Left lung (tissue), 10 donors: ENCODE measurements around the gene LY86. TPM values are rescaled to one million over a fixed set of nuclear protein-coding genes. Genes with fewer than 3 reads are reported as not detected.
"Not testable (repeated sequence)": the region's sequence is repeated elsewhere in the genome, so short reads cannot be mapped to it uniquely, and the experiment has no call there.

Experiments used
- ATAC-seq: fragments of 200-7000 bp; cut with Tn5 transposase; one replicate; pipeline ENCODE4 v1.9.1; 2020; ENCODE audit warnings: moderate library complexity
- DNase-seq, 4 donors: peaks; one replicate each; pipeline ENCODE4 v3.0.0-alpha.2; 2013 to 2020
- H3K27ac ChIP-seq, 2 donors: fragments of 200-600 bp; sonication (generic) in 1 of 2; one replicate each; pipeline versions ENCODE4 v1.5.0 to v1.8.0; 2020 to 2021
- H3K27me3 ChIP-seq, 2 donors: fragments of 200-600 bp; sonication (generic) in 1 of 2; one replicate each; pipeline versions ENCODE4 v1.5.0 to v1.8.0; 2020 to 2021
- H3K36me3 ChIP-seq, 2 donors: fragments of 200-600 bp; sonication (generic) in 1 of 2; one replicate each; pipeline versions ENCODE4 v1.5.0 to v1.8.0; 2020 to 2021
- H3K4me1 ChIP-seq, 2 donors: fragments of 200-600 bp; one replicate each; pipeline ENCODE4 v1.8.0; 2021
- H3K4me3 ChIP-seq, 2 donors: fragments of 200-600 bp; sonication (generic) in 1 of 2; one replicate each; pipeline versions ENCODE4 v1.5.0 to v1.8.0; 2020 to 2021; ENCODE audit warnings: mild to moderate bottlenecking in 1 of 2
- H3K9me3 ChIP-seq, 2 donors: fragments of 200-600 bp; sonication (generic) in 1 of 2; one replicate each; pipeline versions ENCODE4 v1.5.0 to v1.8.0; 2020 to 2021
- intact Hi-C, 2 donors: fragments of 100-400 bp; cut with DNase I; formaldehyde crosslinking; loops; one replicate each; pipeline versions ENCODE4 v1.11.2 to v1.14.2; 2022
- polyA plus RNA-seq, 6 donors: library from polyadenylated mRNA; unstranded; fragments of 120-200 nt; gene quantifications; one replicate each; pipeline ENCODE4 v1.2.1, GENCODE V29; 2013; ENCODE audit not compliant: insufficient read length in 6 of 6
- total RNA-seq, 2 donors: library from RNA; stranded (reverse); fragmentation: NEBNext Ultra II Directional; extraction: Animal tissue kit (Norgen Biotek cat#: 25700); gene quantifications; one replicate each; pipeline ENCODE4 v1.2.1, GENCODE V29; 2021
- TF ChIP-seq, protein P1 (sequence below), 2 donors: fragments of 200-600 bp; sonication (generic) in 1 of 2; IDR thresholded peaks; one replicate each; pipeline versions ENCODE4 v1.5.0 to v1.8.0; 2021; ENCODE audit warnings: antibody characterized with exemption in 2 of 2
- donor health status: DM: no; HTN: yes; CAD: no.
- donor health status: DM: no; HTN: no; CAD: no.

LY86 gene
- total and polyA plus RNA-seq, 8 donors, result 1.4 to 11.1 (median 2.2) TPM

- no peak for DNase-seq
- ATAC-seq, result no peak
- Histone ChIP-seq H3K4me1 (peaks cover 9 to 49% of the 10 kb centered on the region in 2 donors), H3K27me3 (no peaks in the 10 kb centered on the region), H3K27ac (no peak overlapping the region), H3K4me3 (no peak overlapping the region), H3K36me3 (no peaks in the 10 kb centered on the region), H3K9me3 (no peaks in the 10 kb centered on the region)
- TF ChIP-seq, protein P1, sequence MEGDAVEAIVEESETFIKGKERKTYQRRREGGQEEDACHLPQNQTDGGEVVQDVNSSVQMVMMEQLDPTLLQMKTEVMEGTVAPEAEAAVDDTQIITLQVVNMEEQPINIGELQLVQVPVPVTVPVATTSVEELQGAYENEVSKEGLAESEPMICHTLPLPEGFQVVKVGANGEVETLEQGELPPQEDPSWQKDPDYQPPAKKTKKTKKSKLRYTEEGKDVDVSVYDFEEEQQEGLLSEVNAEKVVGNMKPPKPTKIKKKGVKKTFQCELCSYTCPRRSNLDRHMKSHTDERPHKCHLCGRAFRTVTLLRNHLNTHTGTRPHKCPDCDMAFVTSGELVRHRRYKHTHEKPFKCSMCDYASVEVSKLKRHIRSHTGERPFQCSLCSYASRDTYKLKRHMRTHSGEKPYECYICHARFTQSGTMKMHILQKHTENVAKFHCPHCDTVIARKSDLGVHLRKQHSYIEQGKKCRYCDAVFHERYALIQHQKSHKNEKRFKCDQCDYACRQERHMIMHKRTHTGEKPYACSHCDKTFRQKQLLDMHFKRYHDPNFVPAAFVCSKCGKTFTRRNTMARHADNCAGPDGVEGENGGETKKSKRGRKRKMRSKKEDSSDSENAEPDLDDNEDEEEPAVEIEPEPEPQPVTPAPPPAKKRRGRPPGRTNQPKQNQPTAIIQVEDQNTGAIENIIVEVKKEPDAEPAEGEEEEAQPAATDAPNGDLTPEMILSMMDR (IDR thresholded peaks at IDR 0.05), result no peak
- intact Hi-C loops, result no loop called here
Measured at GRCh38 chr6:6663421-6664135, 75.1 kb downstream of the LY86 start.

DNA sequence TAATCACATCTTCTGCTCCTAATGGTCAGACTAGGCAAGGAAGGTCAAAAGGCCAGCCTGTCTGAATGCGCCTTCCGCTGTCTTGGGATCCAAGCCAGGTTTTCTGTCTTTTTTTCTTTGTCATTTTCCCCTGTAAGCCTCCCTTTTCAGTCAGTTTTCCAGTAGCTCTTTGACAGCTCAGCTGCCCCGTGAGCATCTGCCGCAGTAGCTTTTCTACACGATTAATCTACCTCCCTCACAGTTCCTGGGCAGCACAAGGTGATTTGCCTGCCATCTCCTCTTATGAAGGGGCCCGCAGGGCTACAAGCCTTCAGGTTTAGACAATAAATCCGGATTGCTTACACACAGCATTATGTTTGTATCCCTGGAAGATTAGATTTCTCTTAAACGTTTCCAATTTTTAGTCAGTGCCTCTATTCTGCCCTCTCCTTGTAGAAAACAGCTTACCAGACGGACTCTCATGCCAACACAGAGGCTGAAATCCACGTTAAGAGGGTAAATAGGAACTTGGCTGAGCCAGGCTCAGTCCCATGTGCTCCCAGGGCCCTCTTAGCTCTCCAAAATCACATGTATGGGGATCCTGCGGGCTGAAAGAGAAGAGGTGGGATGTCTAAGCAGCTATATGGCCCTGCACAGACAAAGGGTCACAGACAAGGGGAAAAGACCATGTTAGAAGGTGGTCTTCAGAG lies 77.2 kb downstream of the LY86 start:
- ATAC-seq, result peak; percentile 37
- TF ChIP-seq, protein P1 (IDR thresholded peaks at IDR 0.05), result no peak

DNA sequence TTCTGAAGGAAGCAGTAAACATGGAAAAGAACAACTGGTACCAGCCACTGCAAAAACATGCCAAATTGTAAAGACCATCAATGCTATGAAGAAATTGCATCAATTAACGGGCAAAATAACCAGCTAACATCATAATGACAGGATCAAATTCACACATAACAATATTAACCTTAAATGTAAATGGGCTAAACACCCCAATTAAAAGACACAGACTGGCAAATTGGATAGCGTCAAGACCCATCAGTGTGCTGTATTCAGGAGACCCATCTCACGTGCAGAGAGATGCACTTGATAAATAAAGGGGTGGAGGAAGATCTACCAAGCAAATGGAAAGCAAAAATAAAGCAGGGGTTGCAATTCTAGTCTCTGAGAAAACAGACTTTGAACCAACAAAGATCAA lies 81.6 kb downstream of the LY86 start:
- not testable (repeated sequence) for H3K27ac ChIP-seq, H3K27me3 ChIP-seq, ATAC-seq, H3K36me3 ChIP-seq, DNase-seq, H3K4me1 ChIP-seq, H3K9me3 ChIP-seq, H3K4me3 ChIP-seq
- intact Hi-C loops, result loop anchor here in 1 of 2 donors (10.0 kb wide), 1 partner anchor 575 kb away; no protein-coding TSS in a partner anchor

More for the DNA sequence above, 77.2 kb downstream of the LY86 start:
- H3K27ac ChIP-seq, result peak overlapping the region in 1 of 2 donors; percentile 9
- intact Hi-C loops, result no loop called here
- H3K4me1 ChIP-seq, result peaks cover 9 to 28% of the 10 kb centered on the region in 2 donors
- H3K4me3 ChIP-seq, result no peak overlapping the region
- H3K36me3 ChIP-seq, result no peaks in the 10 kb centered on the region
- H3K27me3 ChIP-seq, result no peaks in the 10 kb centered on the region
- H3K9me3 ChIP-seq, result no peaks in the 10 kb centered on the region
- no peak for DNase-seq

DNA sequence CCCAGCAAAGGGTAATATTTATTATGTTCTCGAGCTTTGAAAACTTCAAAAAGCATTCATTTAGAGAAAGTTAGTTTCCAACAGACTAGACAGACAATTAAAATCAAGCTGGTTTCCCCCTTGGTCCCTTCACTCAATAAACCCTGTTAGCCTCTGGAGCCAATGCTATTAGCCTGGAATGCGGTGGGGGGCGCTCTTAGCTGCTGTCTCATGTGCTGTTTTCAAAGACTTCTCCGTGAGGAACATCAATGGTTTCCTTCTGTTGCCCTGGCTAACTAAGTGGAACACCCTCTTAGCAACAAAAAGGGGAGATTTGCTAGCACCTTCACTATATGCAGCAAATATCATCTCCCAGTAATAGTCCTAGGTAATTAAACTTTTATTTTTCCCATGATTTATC lies 86.4 kb downstream of the LY86 start:
- H3K9me3 ChIP-seq, result no peaks in the 10 kb centered on the region
- H3K36me3 ChIP-seq, result no peaks in the 10 kb centered on the region
- H3K4me3 ChIP-seq, result no peak overlapping the region
- DNase-seq (no peak), ATAC-seq (no peak)
- peaks cover 0 to 35% of the 10 kb centered on the region in 2 donors for H3K4me1 ChIP-seq
- H3K27me3 ChIP-seq, result no peaks in the 10 kb centered on the region
- TF ChIP-seq, protein P1 (IDR thresholded peaks at IDR 0.05), result no peak
- no peak overlapping the region for H3K27ac ChIP-seq
- intact Hi-C loops, result loop anchor here in 1 of 2 donors (10.0 kb wide), 1 partner anchor 570 kb away; no protein-coding TSS in a partner anchor

- Histone ChIP-seq H3K27ac (peak overlapping the region in 1 of 2 donors; percentile 82), H3K9me3 (no peaks in the 10 kb centered on the region), H3K4me3 (no peak overlapping the region), H3K36me3 (no peaks in the 10 kb centered on the region), H3K4me1 (peaks cover 6 to 56% of the 10 kb centered on the region in 2 donors), H3K27me3 (no peaks in the 10 kb centered on the region)
- ATAC-seq, result peak; percentile 98
- intact Hi-C loops, result loop anchor here in 1 of 2 donors (10.0 kb wide), 1 partner anchor 568 kb away; no protein-coding TSS in a partner anchor
- DNase-seq, result peak; percentile 49 to 80 (median 72)
- TF ChIP-seq, protein P1 (IDR thresholded peaks at IDR 0.05), result peak; percentile 97
Measured at GRCh38 chr6:6676910-6677441, 88.5 kb downstream of the LY86 start.
